Measurements from ENCODE around the gene CDC42EP5.

DNA sequence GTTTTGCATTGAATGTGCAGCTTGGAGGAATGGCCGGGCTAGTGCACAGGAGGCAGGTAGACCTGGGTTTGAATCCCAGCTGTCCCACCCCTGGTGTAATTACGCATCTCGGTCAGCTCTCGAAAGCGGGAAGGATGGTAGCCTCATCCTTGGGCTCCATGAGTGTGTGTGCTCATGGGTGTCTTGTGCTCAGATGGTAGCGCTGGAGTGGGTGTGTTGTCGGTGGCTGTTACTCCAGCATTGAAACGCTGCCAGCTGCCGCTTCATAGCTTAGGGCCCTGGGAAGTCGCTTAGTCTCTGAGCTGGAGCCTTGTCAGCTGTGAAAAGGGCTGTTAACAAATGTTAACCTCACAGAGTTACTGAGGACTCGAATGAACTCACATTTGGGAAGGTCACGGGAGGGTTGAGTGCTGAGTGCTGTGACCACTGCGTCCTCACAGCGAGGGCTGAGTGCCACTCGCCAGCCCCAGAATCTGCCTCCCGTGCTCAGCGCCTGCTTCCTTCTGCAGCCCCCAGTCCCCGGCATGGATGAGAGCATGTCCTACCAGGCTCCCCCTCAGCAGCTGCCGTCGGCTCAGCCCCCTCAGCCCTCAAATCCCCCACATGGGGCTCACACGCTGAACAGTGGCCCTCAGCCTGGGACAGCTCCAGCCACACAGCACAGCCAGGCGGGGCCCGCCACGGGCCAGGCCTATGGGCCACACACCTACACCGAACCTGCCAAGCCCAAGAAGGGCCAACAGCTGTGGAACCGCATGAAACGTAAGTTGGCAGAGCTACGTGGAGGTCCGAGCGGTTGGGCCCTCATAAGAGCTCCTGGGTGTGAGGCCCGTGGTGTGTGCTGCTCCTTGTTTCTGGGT, 18.9 kb downstream of the CDC42EP5 start:
- TF ChIP-seq, protein P1, sequence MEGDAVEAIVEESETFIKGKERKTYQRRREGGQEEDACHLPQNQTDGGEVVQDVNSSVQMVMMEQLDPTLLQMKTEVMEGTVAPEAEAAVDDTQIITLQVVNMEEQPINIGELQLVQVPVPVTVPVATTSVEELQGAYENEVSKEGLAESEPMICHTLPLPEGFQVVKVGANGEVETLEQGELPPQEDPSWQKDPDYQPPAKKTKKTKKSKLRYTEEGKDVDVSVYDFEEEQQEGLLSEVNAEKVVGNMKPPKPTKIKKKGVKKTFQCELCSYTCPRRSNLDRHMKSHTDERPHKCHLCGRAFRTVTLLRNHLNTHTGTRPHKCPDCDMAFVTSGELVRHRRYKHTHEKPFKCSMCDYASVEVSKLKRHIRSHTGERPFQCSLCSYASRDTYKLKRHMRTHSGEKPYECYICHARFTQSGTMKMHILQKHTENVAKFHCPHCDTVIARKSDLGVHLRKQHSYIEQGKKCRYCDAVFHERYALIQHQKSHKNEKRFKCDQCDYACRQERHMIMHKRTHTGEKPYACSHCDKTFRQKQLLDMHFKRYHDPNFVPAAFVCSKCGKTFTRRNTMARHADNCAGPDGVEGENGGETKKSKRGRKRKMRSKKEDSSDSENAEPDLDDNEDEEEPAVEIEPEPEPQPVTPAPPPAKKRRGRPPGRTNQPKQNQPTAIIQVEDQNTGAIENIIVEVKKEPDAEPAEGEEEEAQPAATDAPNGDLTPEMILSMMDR (IDR thresholded peaks at IDR 0.05) = no peak
- no peak for TF ChIP-seq POLR2A (IDR thresholded peaks at IDR 0.05)

Data from adrenal gland (tissue), 5 donors.